ENCODE measurements around the gene SLC22A7. TPM values are rescaled to one million over a fixed set of nuclear protein-coding genes. Genes with fewer than 3 reads are reported as not detected.

Gene SLC22A7
- total RNA-seq, 1 donor from 2014 or later, result not detected

Other genes with a start within 250 kb of the SLC22A7 start
- gene CUL7, start 244.4 kb upstream of the SLC22A7 start, total RNA-seq, result 6.8 TPM
- gene MRPL2, start 238.8 kb upstream of the SLC22A7 start, total RNA-seq, result 107 TPM
- gene KLC4, start 238.6 kb upstream of the SLC22A7 start, total RNA-seq, result 30.6 TPM
- 1.4 TPM for gene PTK7, start 221.9 kb upstream of the SLC22A7 start, total RNA-seq
- gene SRF, start 127.0 kb upstream of the SLC22A7 start, total RNA-seq, result 65.3 TPM
- gene CUL9, start 116.1 kb upstream of the SLC22A7 start, total RNA-seq, result 12.5 TPM
- gene DNPH1, start 68.8 kb upstream of the SLC22A7 start, total RNA-seq, result 31.5 TPM
- gene TTBK1, start 54.8 kb upstream of the SLC22A7 start, total RNA-seq, result 0.13 TPM
- 4.1 TPM for gene CRIP3, start 10.6 kb downstream of the SLC22A7 start, total RNA-seq
- gene ZNF318, start 71.4 kb downstream of the SLC22A7 start, total RNA-seq, result 10.2 TPM
- 9.8 TPM for gene ABCC10, start 129.3 kb downstream of the SLC22A7 start, total RNA-seq
- gene DLK2, start 157.3 kb downstream of the SLC22A7 start, total RNA-seq, result 1.0 TPM
- gene TJAP1, start 179.3 kb downstream of the SLC22A7 start, total RNA-seq, result 20.5 TPM
- gene LRRC73, start 212.1 kb downstream of the SLC22A7 start, total RNA-seq, result 1.4 TPM
- gene YIPF3, start 218.7 kb downstream of the SLC22A7 start, total RNA-seq, result 64.0 TPM
- 15.6 TPM for gene POLR1C, start 218.8 kb downstream of the SLC22A7 start, total RNA-seq

All from Right ventricle myocardium superior (tissue), 1 donor.